KMS-11 (cell line): ENCODE measurements around the gene UGT1A6.

Experiments
- H2AFZ ChIP-seq: fragments of 200-600 bp; sonication (generic); 2 replicates; pipeline ENCODE4 v1.6.1; 2016; ENCODE audit warnings: antibody characterized with exemption, mixed run types, low read depth
- H3K27ac ChIP-seq: fragments of 200-600 bp; sonication (generic); 2 replicates; pipeline ENCODE4 v1.6.1; 2016; ENCODE audit warnings: mild to moderate bottlenecking, mixed run types
- H3K27me3 ChIP-seq: fragments of 200-600 bp; sonication (generic); 2 replicates; pipeline ENCODE4 v1.6.1; 2017; ENCODE audit warnings: mild to moderate bottlenecking, low read depth, mixed run types, moderate library complexity; ENCODE audit not compliant: insufficient read depth
- H3K36me3 ChIP-seq: fragments of 200-600 bp; sonication (generic); 2 replicates; pipeline ENCODE4 v1.6.1; 2017; ENCODE audit warnings: mild to moderate bottlenecking, mixed run types; ENCODE audit not compliant: insufficient read depth
- H3K4me1 ChIP-seq: fragments of 200-600 bp; sonication (generic); 2 replicates; pipeline ENCODE4 v1.6.1; 2016; ENCODE audit warnings: mild to moderate bottlenecking, low read depth, mixed run types; ENCODE audit not compliant: poor library complexity, severe bottlenecking
- H3K4me2 ChIP-seq: fragments of 200-600 bp; sonication (generic); 2 replicates; pipeline ENCODE4 v1.7.0; 2016; ENCODE audit warnings: mild to moderate bottlenecking, mixed run types
- H3K4me3 ChIP-seq: fragments of 200-600 bp; sonication (generic); IDR thresholded peaks from 2 replicates; pipeline ENCODE4 v1.6.1; 2017; ENCODE audit warnings: low read depth, low read length, mixed read lengths; ENCODE audit not compliant: insufficient read depth
- H3K79me2 ChIP-seq: fragments of 200-600 bp; sonication (generic); 2 replicates; pipeline ENCODE4 v1.6.1; 2016; ENCODE audit warnings: low read depth, mixed run types; ENCODE audit not compliant: insufficient read depth
- H3K9ac ChIP-seq: fragments of 200-600 bp; sonication (generic); 2 replicates; pipeline ENCODE4 v1.6.1; 2016; ENCODE audit warnings: mild to moderate bottlenecking, mixed run types
- H4K20me1 ChIP-seq: fragments of 200-600 bp; sonication (generic); 2 replicates; pipeline ENCODE4 v1.6.1; 2016; ENCODE audit warnings: mild to moderate bottlenecking, mixed run types; ENCODE audit not compliant: insufficient read depth
- CTCF ChIP-seq: fragments of 200-600 bp; sonication (generic); conservative IDR thresholded peaks from 2 replicates; pipeline ENCODE4 v1.6.1; 2017; ENCODE audit warnings: low read depth, mild to moderate bottlenecking, antibody characterized with exemption, low read length, moderate library complexity, mixed read lengths

Gene UGT1A6

DNA sequence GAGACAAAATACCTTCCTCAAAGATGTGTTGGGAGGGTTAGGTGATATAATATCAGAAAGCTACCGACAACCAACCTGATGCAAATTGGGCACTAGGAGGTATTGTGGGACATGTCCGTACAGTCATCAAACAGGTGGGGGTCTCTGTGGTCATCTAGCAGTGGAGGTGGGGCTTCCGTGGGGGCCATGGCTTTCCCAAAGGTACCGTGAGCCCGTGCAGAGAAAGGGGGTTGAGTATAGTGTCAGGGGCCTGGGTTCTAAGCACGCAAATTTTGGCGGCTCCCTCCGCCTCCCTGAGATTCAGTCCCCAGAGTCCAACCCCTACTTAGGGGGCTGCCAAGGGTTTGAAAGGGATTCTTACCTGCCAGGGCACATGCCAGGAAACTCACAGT, 129.0 kb downstream of the UGT1A6 start:
- Histone ChIP-seq H3K4me1 (no peaks in the 10 kb centered on the region), H3K27me3 (no peaks in the 10 kb centered on the region), H4K20me1 (no peaks in the 10 kb centered on the region), H3K9ac (no peak overlapping the region), H3K27ac (no peak overlapping the region), H3K36me3 (no peaks in the 10 kb centered on the region), H3K79me2 (no peaks in the 10 kb centered on the region), H3K4me3 (no peak overlapping the region), H2AFZ (no peak overlapping the region), H3K4me2 (no peak overlapping the region)
- no peak for TF ChIP-seq CTCF

- H3K27me3 ChIP-seq = no peaks in the 10 kb centered on the region
- no peak overlapping the region for H3K4me2 ChIP-seq
- no peaks in the 10 kb centered on the region for H3K4me1 ChIP-seq
- no peak overlapping the region for H3K4me3 ChIP-seq
- H3K79me2 ChIP-seq = no peaks in the 10 kb centered on the region
- TF ChIP-seq CTCF = no peak
- no peaks in the 10 kb centered on the region for H3K36me3 ChIP-seq
- H3K9ac ChIP-seq = no peak overlapping the region
- H3K27ac ChIP-seq = no peak overlapping the region
- no peaks in the 10 kb centered on the region for H4K20me1 ChIP-seq
- no peak overlapping the region for H2AFZ ChIP-seq
Measured at GRCh38 chr2:233822101-233822771, 129.5 kb downstream of the UGT1A6 start.
